Left renal pelvis (tissue), 4 donors: ENCODE measurements around the gene HMGA1. TPM values are rescaled to one million over a fixed set of nuclear protein-coding genes. Genes with fewer than 3 reads are reported as not detected.
"Not testable (repeated sequence)": the region's sequence is repeated elsewhere in the genome, so short reads cannot be mapped to it uniquely, and the experiment has no call there.

Experiments used
- DNase-seq, 4 donors: peaks; one replicate each; pipeline ENCODE4 v3.0.0-alpha.2; 2013; ENCODE audit warnings: low read depth in 4 of 4, low spot score in 3 of 4
- polyA plus RNA-seq, 4 donors: library from polyadenylated mRNA; unstranded; fragments of 120-200 nt; gene quantifications; one replicate each; pipeline ENCODE4 v1.2.1, GENCODE V29; 2013; ENCODE audit not compliant: insufficient read length in 4 of 4

Gene HMGA1
- polyA plus RNA-seq, 4 donors: 27.1 to 154 (median 113) TPM

GRCh38 chr6:34259529-34260069, 22.9 kb downstream of the HMGA1 start:
- no peak for DNase-seq

DNA sequence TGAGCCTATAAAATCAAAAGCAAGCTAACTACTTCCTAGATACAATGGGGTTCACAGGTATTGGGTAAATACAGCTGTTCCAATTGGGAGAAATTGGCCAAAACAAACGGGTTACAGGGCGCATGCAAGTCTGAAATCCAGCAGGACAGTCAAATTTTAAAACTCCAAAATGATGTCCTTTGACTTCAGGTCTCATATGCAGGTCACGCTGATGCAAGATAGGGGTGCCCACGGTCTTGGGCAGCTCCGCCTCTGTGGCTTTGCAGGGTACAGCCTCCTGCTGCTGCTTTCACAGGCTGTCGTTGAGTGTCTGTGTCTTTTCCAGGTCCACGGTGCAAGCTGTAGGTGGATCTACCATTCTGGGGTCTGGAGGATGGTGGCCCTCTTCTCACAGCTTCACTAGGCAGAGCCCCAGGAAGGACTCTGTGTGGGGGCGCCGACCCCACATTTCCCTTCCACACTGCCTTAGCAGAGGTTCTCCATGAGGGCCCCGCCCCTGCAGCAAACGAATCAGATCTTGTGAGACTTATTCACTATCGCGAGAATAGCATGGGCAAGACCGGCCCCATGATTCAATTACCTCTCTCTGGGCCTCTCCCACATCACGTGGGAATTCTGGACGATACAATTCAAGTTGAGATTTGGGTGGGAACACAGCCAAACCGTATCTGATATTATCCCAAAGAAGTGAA, 24.0 kb downstream of the HMGA1 start:
- DNase-seq: no peak

GRCh38 chr6:34263484-34263883, 26.8 kb downstream of the HMGA1 start:
- not testable (repeated sequence) for DNase-seq

DNA sequence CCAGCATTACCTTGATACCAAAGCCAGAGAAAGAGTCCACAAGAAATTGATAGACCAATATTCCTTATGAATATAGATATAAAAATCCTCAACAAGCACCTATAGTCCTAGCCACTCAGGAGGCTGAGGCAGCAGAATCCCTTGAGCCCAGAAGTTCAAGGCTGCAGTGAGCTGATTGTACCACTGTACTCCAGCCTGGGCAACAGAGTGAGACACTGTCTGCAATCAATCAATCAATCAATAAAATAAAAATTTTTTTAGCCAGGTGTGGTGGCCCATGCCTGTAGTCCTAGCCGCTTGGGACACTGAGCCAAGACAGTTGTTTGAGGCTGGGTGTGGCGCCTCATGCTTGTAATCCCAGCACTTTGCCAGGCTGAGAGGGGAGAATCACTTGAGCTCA, 31.1 kb downstream of the HMGA1 start:
- no peak for DNase-seq

DNA sequence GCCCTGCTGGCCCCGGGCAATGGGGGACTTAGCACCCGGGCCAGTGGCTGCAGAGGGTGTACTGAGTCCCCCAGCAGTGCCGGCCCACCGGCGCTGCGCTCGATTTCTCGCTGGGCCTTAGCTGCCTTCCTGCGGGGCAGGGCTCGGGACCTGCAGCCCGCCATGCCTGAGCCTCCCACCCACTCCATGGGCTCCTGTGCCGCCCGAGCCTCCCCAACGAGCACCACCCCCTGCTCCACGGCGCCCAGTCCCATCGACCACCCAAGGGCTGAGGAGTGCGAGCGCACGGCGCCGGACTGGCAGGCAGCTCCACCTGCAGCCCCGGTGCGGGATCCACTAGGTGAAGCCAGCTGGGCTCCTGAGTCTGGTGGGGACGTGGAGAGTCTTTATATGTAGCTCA, 32.5 kb downstream of the HMGA1 start:
- DNase-seq: not testable (repeated sequence)

DNA sequence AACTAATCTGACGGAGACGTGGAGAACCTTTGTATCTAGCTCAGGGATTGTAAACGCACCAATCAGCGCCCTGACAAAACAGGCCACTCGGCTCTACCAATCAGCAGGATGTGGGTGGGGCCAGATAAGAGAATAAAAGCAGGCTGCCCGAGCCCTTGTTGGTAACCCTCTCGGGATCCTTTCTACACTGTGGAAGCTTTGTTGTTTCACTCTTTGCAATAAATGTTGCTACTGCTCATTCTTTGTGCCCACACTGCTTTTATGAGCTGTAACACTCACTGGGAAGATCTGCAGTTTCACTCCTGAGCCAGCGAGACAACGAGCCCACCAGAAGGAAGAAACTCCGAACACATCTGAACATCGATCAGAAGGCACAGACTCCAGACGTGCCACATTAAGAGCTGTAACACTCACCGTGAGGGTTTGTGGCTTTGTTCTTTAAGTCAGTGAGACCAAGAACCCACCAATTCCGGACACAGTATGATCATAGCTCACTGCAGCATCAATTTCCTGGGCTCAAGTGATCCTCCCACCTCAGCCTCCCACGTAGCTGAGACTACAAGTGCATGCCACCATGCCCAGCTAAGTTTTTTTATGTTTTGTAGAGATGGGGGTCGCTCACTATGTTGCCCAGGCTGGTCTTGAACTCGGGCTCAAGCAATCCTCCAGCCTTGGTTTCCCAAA, 33.1 kb downstream of the HMGA1 start:
- DNase-seq: not testable (repeated sequence)

DNA sequence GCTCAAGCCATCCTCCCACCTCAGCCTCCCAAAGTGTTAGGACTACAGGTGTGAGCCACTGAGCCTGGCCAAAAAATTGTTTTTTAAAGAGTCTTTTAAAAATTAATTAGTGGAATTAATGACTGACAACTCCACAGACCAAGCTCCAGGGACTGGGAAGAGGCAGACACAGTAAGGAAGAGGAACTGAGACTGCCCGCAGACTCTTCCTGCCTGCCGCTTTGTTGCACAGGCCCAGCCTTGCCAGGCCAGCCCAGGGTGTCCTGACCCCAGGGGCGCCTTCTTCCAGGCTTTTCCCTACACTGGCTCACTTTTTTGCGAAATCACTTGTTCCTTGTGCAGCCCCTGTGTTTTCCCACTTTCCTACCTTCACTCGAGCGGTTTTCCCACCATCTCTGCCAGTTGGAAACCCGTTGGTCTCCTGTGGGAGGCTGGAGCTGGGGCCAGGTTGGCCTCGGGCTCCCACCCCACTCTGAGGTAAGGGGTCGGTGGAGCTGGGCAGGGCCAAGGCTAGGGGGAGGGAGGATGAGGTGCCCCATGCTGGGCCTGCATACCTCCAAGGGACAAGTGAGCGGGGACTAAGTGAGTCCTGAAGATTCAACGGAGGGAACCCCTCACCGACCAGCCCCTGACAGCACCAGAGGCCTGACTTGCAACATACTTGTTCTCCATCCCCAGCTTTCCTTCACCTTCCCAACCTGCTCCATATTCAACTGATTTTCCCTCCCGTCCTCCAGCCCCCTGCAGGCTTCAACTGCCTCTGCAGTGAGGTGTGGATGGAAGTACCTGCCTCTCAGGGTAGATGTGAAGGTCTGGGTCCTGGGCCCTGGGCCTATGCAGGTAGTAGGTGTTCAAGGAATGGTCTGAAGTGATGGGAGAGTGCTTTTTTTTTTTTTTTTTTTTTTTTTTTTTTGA, 35.6 kb downstream of the HMGA1 start:
- no peak for DNase-seq

GRCh38 chr6:34273242-34273805, 36.7 kb downstream of the HMGA1 start:
- no peak for DNase-seq

GRCh38 chr6:34274129-34274528, 37.5 kb downstream of the HMGA1 start:
- DNase-seq: no peak

- DNase-seq: no peak
These were observed 38.6 kb downstream of the HMGA1 start for GRCh38 chr6:34275128-34275804.

GRCh38 chr6:34276191-34276590, 39.5 kb downstream of the HMGA1 start:
- no peak for DNase-seq

DNA sequence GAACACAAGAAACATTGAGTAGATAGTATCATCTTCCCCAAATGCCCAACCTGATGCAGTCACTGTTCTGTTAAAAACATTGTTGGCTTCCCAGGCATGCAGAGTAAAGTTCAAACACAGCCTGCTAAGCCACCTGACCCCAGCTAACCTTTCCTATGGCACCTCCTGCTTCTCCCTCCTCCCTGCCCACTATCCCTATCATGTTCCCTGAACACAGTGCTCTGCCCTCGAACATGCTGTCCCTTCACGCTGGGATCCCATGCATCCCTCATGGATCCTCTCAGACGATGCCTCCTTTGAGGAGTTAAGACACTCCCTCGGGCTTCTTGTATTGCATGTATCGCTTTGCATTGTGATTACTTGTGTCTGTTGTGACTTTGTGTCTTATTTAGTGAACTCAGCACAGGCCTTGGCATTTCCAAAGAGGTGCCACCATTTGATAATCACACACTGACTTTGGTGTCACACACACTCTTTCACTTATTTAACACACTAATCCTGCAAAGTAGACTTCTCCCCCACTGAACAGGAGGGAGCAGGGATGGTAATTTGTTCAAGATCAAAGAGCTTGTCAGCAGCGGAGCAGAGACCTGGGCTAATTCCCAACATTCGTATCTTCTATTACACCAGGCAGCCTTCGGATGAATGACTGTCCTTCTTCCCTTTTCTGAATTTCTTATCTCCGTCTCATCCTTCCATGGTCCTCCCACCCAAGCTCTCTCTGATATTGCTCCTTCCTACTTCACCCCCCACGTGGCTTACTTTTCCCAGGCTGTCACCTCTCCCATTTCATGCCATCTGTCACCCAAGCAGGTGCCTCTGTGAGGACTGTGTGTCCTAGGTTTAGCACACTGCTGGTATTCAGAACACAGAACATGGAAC, 40.4 kb downstream of the HMGA1 start:
- DNase-seq: no peak

DNA sequence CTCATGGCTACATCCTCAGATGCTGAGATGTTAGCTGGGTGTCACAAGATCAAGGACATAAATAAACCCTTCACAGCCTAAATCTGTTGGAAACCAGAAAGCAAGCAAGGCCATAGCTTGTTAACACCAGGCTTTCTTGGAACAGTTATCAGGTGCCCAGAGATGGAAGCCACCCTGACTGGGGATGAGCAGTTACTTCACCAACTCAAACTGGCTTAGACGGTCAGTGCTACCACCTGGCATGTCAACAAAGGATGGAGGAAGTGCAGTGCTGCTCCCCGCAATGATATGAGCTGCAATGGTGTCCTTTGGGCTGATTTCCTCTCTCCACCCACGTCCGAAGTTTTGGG, 41.1 kb downstream of the HMGA1 start:
- DNase-seq: no peak

GRCh38 chr6:34278833-34279232, 42.2 kb downstream of the HMGA1 start:
- DNase-seq: no peak

DNA sequence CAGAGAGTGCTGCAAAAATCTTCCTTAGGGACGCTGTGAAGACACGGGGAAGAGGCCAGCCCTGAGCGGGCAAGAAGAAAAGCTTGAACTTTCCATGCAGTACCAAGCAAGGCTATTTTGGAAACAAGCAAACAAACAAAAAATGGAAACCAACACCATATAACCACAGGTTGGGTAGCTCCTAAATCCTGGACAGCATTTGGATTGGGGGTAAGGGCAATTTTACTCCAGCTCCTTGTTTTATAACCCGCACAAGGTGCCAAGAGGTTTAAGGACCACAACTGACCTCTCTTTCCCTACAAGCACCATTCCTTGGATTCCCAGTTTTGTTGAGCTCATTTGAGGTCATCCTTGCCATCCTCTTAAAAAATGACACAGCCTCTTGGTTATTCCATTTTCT, 43.5 kb downstream of the HMGA1 start:
- DNase-seq: no peak

- no peak for DNase-seq
These were observed 45.1 kb downstream of the HMGA1 start for GRCh38 chr6:34281702-34282334.

GRCh38 chr6:34284563-34285447, 48.1 kb downstream of the HMGA1 start:
- DNase-seq: no peak
